Liver (tissue), 9 donors: ENCODE data around the gene COL4A3. TPM values are rescaled to one million over a fixed set of nuclear protein-coding genes. Genes with fewer than 3 reads are reported as not detected.

Source experiments
- DNase-seq: peaks from one replicate; pipeline ENCODE4 v3.0.0-alpha.2; 2017; ENCODE audit warnings: low spot score
- H3K27ac ChIP-seq, 2 donors: one replicate each; pipeline ENCODE4 v1.7.0; 2013; ENCODE audit warnings: inconsistent platforms in 2 of 2, low read length in 2 of 2, control low read depth in 1 of 2, low read depth in 1 of 2, mild to moderate bottlenecking in 1 of 2
- H3K27me3 ChIP-seq, 4 donors: one replicate each; pipeline versions ENCODE4 v1.6.1 to v1.7.0; 2013; ENCODE audit warnings: low read length in 3 of 4, inconsistent platforms in 1 of 4, mild to moderate bottlenecking in 1 of 4, moderate library complexity in 1 of 4; ENCODE audit not compliant: control insufficient read depth in 4 of 4, insufficient read depth in 4 of 4
- H3K36me3 ChIP-seq, 4 donors: one replicate each; pipeline versions ENCODE4 v1.6.1 to v1.7.0; 2013; ENCODE audit warnings: low read length in 3 of 4, mild to moderate bottlenecking in 3 of 4, low read depth in 1 of 4, moderate library complexity in 1 of 4; ENCODE audit not compliant: control insufficient read depth in 4 of 4, insufficient read depth in 3 of 4
- H3K4me1 ChIP-seq, 4 donors: one replicate each; pipeline versions ENCODE4 v1.6.1 to v1.7.0; 2013; ENCODE audit warnings: low read length in 3 of 4, mild to moderate bottlenecking in 3 of 4, moderate library complexity in 1 of 4; ENCODE audit not compliant: control insufficient read depth in 4 of 4, insufficient read depth in 4 of 4
- H3K4me3 ChIP-seq, 3 donors: one replicate each; pipeline versions ENCODE4 v1.6.1 to v1.7.0; 2013; ENCODE audit warnings: low read length in 3 of 3, control low read depth in 1 of 3, low read depth in 1 of 3, mild to moderate bottlenecking in 1 of 3
- H3K9ac ChIP-seq, 2 donors: one replicate each; pipeline ENCODE4 v1.7.0; 2013; ENCODE audit warnings: low read length in 2 of 2, mild to moderate bottlenecking in 2 of 2, moderate library complexity in 2 of 2, control low read depth in 1 of 2, low read depth in 1 of 2
- H3K9me3 ChIP-seq, 4 donors: one replicate each; pipeline versions ENCODE4 v1.6.1 to v1.7.0; 2013; ENCODE audit warnings: low read length in 3 of 4; ENCODE audit not compliant: control insufficient read depth in 4 of 4
- EGR1 ChIP-seq, 2 donors: IDR thresholded peaks; 2 replicates each; pipeline ENCODE4 v1.6.1; 2016 to 2018; ENCODE audit warnings: antibody characterized with exemption in 2 of 2, low read depth in 2 of 2
- FOXA1 ChIP-seq: IDR thresholded peaks from 2 replicates; pipeline ENCODE4 v1.6.1; 2016; ENCODE audit warnings: antibody characterized with exemption
- FOXA2 ChIP-seq: IDR thresholded peaks from 2 replicates; pipeline ENCODE4 v1.6.1; 2016; ENCODE audit warnings: antibody characterized with exemption
- GABPA ChIP-seq, 2 donors: IDR thresholded peaks in 1 of 2; conservative IDR thresholded peaks in 1 of 2; 2 replicates each; pipeline ENCODE4 v1.6.1; 2016; ENCODE audit warnings: antibody characterized with exemption in 2 of 2, mild to moderate bottlenecking in 1 of 2, moderate library complexity in 1 of 2
- JUND ChIP-seq, 2 donors: IDR thresholded peaks; 2 replicates each; pipeline ENCODE4 v1.6.1; 2016; ENCODE audit warnings: antibody characterized with exemption in 2 of 2
- MAX ChIP-seq: IDR thresholded peaks from 2 replicates; pipeline ENCODE4 v1.6.1; 2016; ENCODE audit warnings: antibody characterized with exemption
- NR2F2 ChIP-seq: IDR thresholded peaks from 2 replicates; pipeline ENCODE4 v1.6.1; 2016; ENCODE audit warnings: antibody characterized with exemption
- RAD21 ChIP-seq, 2 donors: IDR thresholded peaks; 2 replicates each; pipeline ENCODE4 v1.6.1; 2016; ENCODE audit warnings: antibody characterized with exemption in 2 of 2, mild to moderate bottlenecking in 2 of 2
- SP1 ChIP-seq: IDR thresholded peaks from 2 replicates; pipeline ENCODE4 v1.6.1; 2018; ENCODE audit warnings: antibody characterized with exemption, mild to moderate bottlenecking
- TAF1 ChIP-seq: conservative IDR thresholded peaks from 2 replicates; pipeline ENCODE4 v1.6.1; 2016; ENCODE audit warnings: antibody characterized with exemption, mild to moderate bottlenecking
- YY1 ChIP-seq: IDR thresholded peaks from 2 replicates; pipeline ENCODE4 v1.6.1; 2016; ENCODE audit warnings: antibody characterized with exemption, mild to moderate bottlenecking
- ZBTB33 ChIP-seq: IDR thresholded peaks from 2 replicates; pipeline ENCODE4 v1.6.1; 2016; ENCODE audit warnings: antibody characterized with exemption
- WGBS: extraction: QIAGEN DNeasy Blood & Tissue Kit; methylation state at CpG from one replicate; pipeline ENCODE4 v1.1.7; 2013; 5-methylcytosine and 5-hydroxymethylcytosine counted together
- polyA plus RNA-seq, 2 donors: library from polyadenylated mRNA; stranded (reverse) in 1 of 2; unstranded in 1 of 2; fragments of 200-250 nt in 1 of 2; fragments of >200 nt in 1 of 2; fragmentation: Nextera tagmentation in 1 of 2; extraction: Ambion mirVana in 1 of 2; gene quantifications; one replicate each; pipeline versions ENCODE4 v1.2.1 to v1.2.3, GENCODE V29; 2013 to 2015
- total RNA-seq, 2 donors: library from RNA; depleted of rRNA; stranded (reverse); fragments of >200 nt; gene quantifications; one replicate each; pipeline ENCODE4 v1.2.3, GENCODE V29; 2014
- TF ChIP-seq, protein P1 (sequence below): IDR thresholded peaks from 2 replicates; pipeline ENCODE4 v1.6.1; 2016; ENCODE audit warnings: antibody characterized with exemption, mild to moderate bottlenecking
- TF ChIP-seq, protein P2 (sequence below): IDR thresholded peaks from 2 replicates; pipeline ENCODE4 v1.6.1; 2016; ENCODE audit warnings: antibody characterized with exemption
- donor health status: healthy.
- donor health status: healthy.
- donor health status: healthy.
- donor health status: healthy.
- donor health status: healthy.

The COL4A3 gene
- total and polyA plus RNA-seq, 4 donors, result 0.05 to 2.3 (median 0.35) TPM

DNA sequence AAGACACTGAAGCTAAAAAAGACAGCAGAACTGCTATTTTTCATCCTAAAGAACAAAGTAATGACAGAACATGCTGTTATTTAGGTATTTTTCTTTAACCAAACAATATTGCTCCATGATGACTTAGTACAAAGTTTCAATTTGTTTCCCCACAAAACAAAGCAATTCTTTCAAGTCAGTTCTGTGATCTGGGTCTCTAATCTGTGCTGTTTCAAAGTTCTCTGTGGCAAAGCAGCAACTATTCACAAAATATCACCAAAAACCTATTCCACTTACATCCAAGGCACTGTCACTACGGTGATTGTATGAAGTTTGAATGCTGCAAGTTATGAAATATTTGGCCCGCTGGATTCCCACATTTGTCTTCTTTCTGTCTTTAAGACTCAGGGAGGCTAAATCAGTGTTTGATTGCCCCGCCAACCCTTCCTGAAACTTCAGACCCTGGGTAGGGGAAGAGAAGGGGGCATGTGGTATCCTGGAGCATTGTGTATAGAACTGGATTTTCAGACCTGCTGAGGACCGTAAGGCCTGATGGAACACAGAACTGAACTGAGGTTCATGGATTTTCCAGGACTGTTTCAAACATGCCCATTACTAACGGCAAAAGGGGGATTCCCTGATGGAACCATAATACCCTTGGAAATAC is 147.6 kb downstream of the COL4A3 start:
- no peaks in the 10 kb centered on the region for H3K27me3 ChIP-seq
- DNase-seq, result no peak
- H3K36me3 ChIP-seq, result no peaks in the 10 kb centered on the region
- H3K27ac ChIP-seq, result no peak overlapping the region
- H3K9me3 ChIP-seq, result no peaks in the 10 kb centered on the region
- 96% methylated on average over 5 of the region's 5 CpGs for WGBS
- no peaks in the 10 kb centered on the region for H3K4me1 ChIP-seq
- H3K9ac ChIP-seq, result no peak overlapping the region
- no peak overlapping the region for H3K4me3 ChIP-seq
- TF ChIP-seq TAF1 (no peak), ZBTB33 (no peak), GABPA (IDR thresholded peaks at IDR 0.05 in 1 of 2, conservative IDR thresholded peaks at IDR 0.05 in 1 of 2) (no peak), FOXA1 (no peak), YY1 (no peak), MAX (no peak)
- TF ChIP-seq, protein P1, sequence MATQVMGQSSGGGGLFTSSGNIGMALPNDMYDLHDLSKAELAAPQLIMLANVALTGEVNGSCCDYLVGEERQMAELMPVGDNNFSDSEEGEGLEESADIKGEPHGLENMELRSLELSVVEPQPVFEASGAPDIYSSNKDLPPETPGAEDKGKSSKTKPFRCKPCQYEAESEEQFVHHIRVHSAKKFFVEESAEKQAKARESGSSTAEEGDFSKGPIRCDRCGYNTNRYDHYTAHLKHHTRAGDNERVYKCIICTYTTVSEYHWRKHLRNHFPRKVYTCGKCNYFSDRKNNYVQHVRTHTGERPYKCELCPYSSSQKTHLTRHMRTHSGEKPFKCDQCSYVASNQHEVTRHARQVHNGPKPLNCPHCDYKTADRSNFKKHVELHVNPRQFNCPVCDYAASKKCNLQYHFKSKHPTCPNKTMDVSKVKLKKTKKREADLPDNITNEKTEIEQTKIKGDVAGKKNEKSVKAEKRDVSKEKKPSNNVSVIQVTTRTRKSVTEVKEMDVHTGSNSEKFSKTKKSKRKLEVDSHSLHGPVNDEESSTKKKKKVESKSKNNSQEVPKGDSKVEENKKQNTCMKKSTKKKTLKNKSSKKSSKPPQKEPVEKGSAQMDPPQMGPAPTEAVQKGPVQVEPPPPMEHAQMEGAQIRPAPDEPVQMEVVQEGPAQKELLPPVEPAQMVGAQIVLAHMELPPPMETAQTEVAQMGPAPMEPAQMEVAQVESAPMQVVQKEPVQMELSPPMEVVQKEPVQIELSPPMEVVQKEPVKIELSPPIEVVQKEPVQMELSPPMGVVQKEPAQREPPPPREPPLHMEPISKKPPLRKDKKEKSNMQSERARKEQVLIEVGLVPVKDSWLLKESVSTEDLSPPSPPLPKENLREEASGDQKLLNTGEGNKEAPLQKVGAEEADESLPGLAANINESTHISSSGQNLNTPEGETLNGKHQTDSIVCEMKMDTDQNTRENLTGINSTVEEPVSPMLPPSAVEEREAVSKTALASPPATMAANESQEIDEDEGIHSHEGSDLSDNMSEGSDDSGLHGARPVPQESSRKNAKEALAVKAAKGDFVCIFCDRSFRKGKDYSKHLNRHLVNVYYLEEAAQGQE, result no peak
- TF ChIP-seq, protein P2, sequence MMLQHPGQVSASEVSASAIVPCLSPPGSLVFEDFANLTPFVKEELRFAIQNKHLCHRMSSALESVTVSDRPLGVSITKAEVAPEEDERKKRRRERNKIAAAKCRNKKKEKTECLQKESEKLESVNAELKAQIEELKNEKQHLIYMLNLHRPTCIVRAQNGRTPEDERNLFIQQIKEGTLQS, result no peak

- Histone ChIP-seq H3K9ac (no peak overlapping the region), H3K27me3 (no peaks in the 10 kb centered on the region), H3K4me1 (no peaks in the 10 kb centered on the region), H3K9me3 (no peaks in the 10 kb centered on the region), H3K4me3 (no peak overlapping the region), H3K27ac (no peak overlapping the region), H3K36me3 (no peaks in the 10 kb centered on the region)
- WGBS, result 48% methylated on average over 2 of the region's 2 CpGs
- no peak for DNase-seq
- TF ChIP-seq RAD21 (IDR thresholded peaks at IDR 0.05) (no peak), FOXA2 (no peak), EGR1 (IDR thresholded peaks at IDR 0.05; ENCODE audit: low read depth in 2 of 2) (no peak), NR2F2 (no peak), TAF1 (no peak), MAX (no peak), FOXA1 (no peak), JUND (IDR thresholded peaks at IDR 0.05) (no peak), SP1 (no peak)
- TF ChIP-seq, protein P1, result no peak
Measured at GRCh38 chr2:227312579-227312978, 148.2 kb downstream of the COL4A3 start.
